ENCODE results near the gene CAMK4.

CAMK4 gene

DNA sequence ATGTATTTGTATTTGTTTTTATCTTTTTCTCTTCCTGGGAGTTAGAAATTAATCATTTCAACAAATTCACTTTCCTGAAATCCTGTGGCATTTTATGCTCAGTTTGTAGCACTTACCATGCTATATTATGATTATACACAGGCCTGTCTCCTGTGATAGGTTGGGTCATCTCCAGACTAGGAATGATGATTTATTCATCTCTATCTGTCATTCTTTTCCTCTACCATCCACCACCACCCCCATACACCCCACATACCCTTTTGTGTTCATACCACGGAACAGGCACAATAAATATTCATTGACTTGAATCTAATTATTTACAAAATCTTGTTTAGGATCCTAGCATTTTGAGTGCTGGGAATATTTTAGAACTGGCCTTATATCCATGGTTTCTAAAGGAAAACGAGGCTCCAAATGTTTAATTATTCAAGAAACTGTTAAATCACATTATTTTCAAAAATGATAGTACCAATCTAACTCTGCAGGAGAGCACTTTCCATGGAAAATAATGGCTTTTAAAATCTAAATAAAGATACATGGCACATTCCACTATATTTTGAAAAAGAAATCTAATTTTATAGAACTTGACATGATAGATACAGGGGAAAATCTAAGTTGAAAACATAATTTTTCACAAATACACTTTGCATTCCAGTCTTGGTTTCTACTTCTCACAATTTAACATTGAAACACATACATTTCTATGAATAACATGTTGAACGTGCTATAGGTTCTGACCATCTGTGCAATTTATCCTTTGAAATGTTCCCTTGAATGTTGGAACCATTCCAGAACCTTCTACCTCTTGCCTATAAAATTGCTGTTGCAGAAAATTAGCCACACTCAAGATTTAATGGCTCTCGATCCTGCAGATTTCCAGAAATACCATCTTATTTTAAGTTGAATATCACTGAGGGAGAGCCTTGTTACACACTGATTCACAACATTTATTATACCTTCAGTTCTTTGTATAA lies 198.8 kb downstream of the CAMK4 start:
- H3K4me3 ChIP-seq (ENCODE audit: low read depth, low read length), result no peak overlapping the region

DNA sequence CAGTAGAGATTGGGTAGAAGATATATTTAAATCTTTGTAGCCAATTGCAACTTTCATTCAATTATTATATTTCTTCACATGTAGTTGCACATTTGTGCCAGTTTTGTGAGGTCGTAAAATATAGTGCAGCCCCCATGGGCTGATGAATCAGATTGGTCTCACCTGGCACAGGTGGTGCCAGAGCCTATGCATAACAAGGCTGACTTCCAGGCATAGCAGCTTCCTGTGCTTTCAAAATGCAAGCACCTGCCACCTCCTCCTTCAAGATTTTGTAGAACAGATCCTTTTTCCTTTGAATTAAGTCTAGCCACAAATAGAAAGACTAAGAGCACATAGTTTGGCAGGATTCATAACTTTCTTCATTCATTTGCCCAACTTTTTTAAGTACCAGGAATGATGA lies 201.0 kb downstream of the CAMK4 start:
- H3K4me3 ChIP-seq (ENCODE audit: low read depth, low read length), result no peak overlapping the region

- H3K4me3 ChIP-seq (ENCODE audit: low read depth, low read length), result no peak overlapping the region
Observed at GRCh38 chr5:111427762-111428161, 203.6 kb downstream of the CAMK4 start.

DNA sequence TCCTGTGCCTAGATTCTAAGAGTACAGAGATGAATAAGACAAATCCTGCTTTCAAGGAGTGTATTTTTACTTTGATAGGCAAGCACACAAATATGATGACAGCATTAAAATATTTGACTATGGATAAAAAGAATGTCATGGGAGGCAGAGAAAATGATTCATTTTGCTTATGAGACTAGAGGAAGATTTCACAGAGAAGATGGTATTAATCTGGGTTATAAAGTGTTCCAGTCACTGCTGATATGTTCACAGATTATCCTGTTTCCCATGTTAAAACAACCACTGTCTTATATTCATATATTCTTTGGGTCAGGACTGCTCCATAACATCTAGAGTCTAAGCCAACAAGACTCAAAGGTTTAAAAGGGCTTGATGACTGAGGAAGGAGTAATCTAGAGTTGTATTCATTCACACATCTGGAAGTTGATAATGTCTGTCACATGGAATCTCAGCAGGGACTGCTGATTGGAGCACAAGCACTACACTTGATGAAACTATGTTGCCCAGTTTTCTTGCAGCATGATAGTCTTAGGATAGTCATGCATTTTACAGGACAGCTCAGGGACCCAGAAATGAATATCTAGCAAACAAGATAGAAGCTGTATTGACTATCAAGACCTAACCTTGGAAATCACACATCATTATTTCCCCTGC lies 208.8 kb downstream of the CAMK4 start:
- no peak overlapping the region for H3K4me3 ChIP-seq (ENCODE audit: low read depth, low read length)

DNA sequence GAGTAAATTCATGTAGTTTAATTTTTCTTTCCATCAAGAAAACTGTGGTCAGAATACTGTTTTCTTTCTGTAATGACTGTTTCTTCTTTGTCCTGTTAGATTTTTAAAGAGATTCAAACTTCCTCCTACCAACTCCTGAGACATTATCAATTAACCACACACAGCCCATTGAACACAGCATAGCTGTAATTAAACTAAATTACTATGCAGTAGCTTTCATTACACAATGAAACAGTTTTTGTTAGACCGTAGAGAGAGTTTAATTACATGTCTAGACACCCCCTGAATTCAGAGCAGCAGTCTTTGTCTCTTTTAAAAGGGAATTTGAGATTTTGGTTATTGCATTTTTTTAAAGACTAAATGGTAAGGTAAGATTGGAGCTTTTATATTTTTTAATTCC lies 210.6 kb downstream of the CAMK4 start:
- H3K4me3 ChIP-seq (ENCODE audit: low read depth, low read length), result no peak overlapping the region

- H3K4me3 ChIP-seq (ENCODE audit: low read depth, low read length), result no peak overlapping the region
Observed at GRCh38 chr5:111439473-111440075, 215.4 kb downstream of the CAMK4 start.

- no peak overlapping the region for H3K4me3 ChIP-seq (ENCODE audit: low read depth, low read length)
Observed at GRCh38 chr5:111447099-111447498, 222.9 kb downstream of the CAMK4 start.

DNA sequence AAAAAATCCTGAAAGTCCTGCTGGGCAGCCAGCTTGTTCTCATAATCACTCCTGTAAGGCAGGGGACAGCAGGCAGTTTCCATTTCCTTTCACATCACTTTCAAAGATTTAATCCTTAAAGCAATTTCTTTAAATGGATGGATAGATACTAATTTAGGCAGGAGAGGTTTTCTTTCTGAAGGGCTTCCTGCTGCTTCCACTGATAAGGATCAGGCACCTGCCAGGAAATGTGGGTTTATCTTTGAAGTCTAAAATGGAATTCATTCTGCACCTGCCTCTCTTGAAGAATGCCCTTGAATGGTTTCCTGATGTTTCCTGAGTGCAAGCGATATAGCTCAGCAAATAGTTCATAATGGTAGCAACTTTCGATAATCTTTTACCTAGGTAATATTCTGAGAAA lies 223.6 kb downstream of the CAMK4 start:
- H3K4me3 ChIP-seq (ENCODE audit: low read depth, low read length), result no peak overlapping the region

DNA sequence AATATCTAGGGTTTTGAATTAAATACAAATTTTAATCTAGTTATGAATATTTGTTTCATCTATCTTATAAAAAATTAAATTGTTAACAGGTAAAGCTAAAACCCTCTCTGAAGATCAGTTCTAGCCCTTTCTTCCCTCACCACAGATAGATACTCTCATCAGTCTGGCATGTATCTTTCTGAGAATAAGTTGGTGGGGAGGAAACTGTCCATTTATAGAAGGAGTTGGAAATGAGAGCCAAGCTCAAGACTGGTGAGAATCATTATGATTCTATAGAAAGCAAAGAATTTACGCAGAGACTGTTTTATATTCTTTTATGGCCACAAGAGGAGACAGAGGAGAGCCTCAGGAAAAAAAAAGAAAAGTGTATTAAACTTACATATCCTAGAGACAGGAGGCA lies 229.1 kb downstream of the CAMK4 start:
- no peak overlapping the region for H3K4me3 ChIP-seq (ENCODE audit: low read depth, low read length)

- H3K4me3 ChIP-seq (ENCODE audit: low read depth, low read length), result no peak overlapping the region
Observed at GRCh38 chr5:111453747-111454146, 229.6 kb downstream of the CAMK4 start.

GRCh38 chr5:111454198-111454622 lies 230.0 kb downstream of the CAMK4 start:
- no peak overlapping the region for H3K4me3 ChIP-seq (ENCODE audit: low read depth, low read length)

GRCh38 chr5:111454776-111455175 lies 230.6 kb downstream of the CAMK4 start:
- no peak overlapping the region for H3K4me3 ChIP-seq (ENCODE audit: low read depth, low read length)

GRCh38 chr5:111461255-111461671 lies 237.1 kb downstream of the CAMK4 start:
- no peak overlapping the region for H3K4me3 ChIP-seq (ENCODE audit: low read depth, low read length)

GRCh38 chr5:111461934-111462333 lies 237.8 kb downstream of the CAMK4 start:
- no peak overlapping the region for H3K4me3 ChIP-seq (ENCODE audit: low read depth, low read length)

DNA sequence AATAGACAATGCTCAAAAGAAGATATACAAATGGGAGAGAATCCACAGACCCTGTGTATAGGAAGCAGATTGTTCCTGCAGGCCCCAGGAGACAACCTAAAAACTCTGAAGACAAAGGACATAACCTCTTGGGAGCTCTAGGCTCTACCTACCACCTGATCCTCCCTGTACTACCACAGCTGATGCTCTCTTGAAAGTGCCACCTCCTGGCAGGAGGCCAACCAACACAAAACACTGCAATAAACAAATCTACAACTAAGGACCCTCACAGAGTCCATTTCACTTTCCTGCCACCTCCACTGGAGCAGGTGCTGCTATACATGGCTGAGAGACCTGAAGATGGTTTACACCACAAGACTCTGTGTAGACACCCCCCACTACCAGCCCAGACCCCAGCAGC lies 239.1 kb downstream of the CAMK4 start:
- H3K4me3 ChIP-seq (ENCODE audit: low read depth, low read length), result no peak overlapping the region

- H3K4me3 ChIP-seq (ENCODE audit: low read depth, low read length), result no peak overlapping the region
Observed at GRCh38 chr5:111469293-111469896, 245.2 kb downstream of the CAMK4 start.

- H3K4me3 ChIP-seq (ENCODE audit: low read depth, low read length), result no peak overlapping the region
Observed at GRCh38 chr5:111469903-111470302, 245.7 kb downstream of the CAMK4 start.

DNA sequence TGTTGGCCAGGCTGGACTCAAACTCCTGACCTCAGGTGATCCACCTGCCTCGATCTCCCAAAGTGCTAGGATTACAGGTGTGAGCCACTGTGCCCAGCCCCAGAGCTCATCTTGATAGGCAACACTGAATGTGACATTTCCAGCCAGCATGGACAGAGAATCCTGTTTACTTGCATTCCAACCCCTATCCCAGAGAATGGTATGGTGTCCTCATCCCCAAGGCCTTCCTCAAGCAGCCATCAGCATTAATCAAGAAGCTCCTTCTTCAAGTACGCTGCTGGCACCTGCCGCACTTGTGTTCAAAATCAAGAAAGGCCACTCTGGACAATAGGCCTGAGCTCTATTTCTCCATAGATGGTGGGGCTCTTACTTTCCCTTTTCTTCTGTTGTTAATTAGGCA lies 247.9 kb downstream of the CAMK4 start:
- H3K4me3 ChIP-seq (ENCODE audit: low read depth, low read length), result no peak overlapping the region

GRCh38 chr5:111472579-111472978 lies 248.4 kb downstream of the CAMK4 start:
- no peak overlapping the region for H3K4me3 ChIP-seq (ENCODE audit: low read depth, low read length)

DNA sequence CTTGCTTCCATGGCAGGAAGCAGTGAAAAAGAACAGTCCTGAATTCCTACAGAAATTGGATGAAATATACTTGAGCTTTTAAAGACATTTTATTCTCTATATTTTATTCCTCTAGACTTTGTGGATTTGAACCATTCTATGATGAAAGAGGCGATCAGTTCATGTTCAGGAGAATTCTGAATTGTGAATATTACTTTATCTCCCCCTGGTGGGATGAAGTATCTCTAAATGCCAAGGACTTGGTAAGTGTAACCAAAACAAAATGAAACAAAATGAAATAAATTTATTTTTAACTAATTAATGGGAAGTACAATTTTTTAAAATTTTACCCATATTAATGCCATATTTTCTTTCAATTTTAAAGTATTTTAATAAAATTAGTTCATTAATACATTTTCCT lies 254.1 kb downstream of the CAMK4 start:
- no peak overlapping the region for H3K4me3 ChIP-seq (ENCODE audit: low read depth, low read length)

DNA sequence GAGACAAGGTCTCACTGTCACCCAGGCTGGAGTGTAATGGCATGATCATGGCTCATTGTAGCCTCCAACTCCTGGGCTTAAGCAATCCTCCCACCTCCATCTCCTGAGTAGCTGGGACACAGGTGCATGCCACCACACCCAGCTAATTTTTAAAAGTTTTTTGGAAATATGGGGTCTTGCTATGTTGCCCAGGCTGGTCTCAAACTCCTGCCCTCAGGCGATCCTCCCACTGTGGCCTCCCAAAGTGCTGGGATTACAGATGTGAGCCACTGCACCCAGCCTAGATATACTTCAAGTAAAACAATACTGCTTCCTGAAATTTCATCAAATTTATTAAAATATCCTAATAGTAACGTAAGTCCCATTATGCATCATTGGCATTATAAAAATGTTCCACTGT lies 254.7 kb downstream of the CAMK4 start:
- H3K4me3 ChIP-seq (ENCODE audit: low read depth, low read length), result no peak overlapping the region

Measured in iPS-11a (cell line).